Activated CD8-positive, alpha-beta T cell treated with anti-CD3 and anti-CD28 coated beads, Interleukin-2, amount 10 ng/mL, durations not matched to agents 7 days and 5 days (primary cell): Measurements from ENCODE around the gene P2RY11. TPM values are rescaled to one million over a fixed set of nuclear protein-coding genes. Genes with fewer than 3 reads are reported as not detected.

Source experiments
- ATAC-seq: fragments of 150-1000 bp; cut with Tn5 transposase; one replicate; pipeline ENCODE4 v1.10.0; 2021; ENCODE audit warnings: moderate library complexity
- CTCF ChIA-PET: fragments of 350-600 bp; sonication (Branson Sonifier 250); formaldehyde crosslinking; loops from one replicate; lab custom pipeline; 2021; ENCODE audit warnings: antibody characterized with exemption; lab: Charles Lee
- POLR2A ChIA-PET: fragments of 350-600 bp; sonication (Branson Sonifier 250); formaldehyde crosslinking; loops from one replicate; lab custom pipeline; 2021; ENCODE audit warnings: antibody characterized with exemption; lab: Charles Lee
- DNase-seq: peaks from one replicate; pipeline ENCODE4 v3.0.0-alpha.2; 2020
- H3K27ac Mint-ChIP-seq: one replicate; pipeline ENCODE4 v1.8.0; 2021; ENCODE audit warnings: mild to moderate bottlenecking, mixed read lengths
- H3K27me3 Mint-ChIP-seq: one replicate; pipeline ENCODE4 v1.8.0; 2021; ENCODE audit warnings: low read depth, mixed read lengths
- H3K36me3 Mint-ChIP-seq: one replicate; pipeline ENCODE4 v1.8.0; 2021; ENCODE audit warnings: low read depth, mixed read lengths
- H3K4me1 Mint-ChIP-seq: one replicate; pipeline ENCODE4 v1.8.0; 2021; ENCODE audit warnings: low read depth, mixed read lengths
- H3K4me3 Mint-ChIP-seq: one replicate; pipeline ENCODE4 v1.8.0; 2021; ENCODE audit warnings: mild to moderate bottlenecking, mixed read lengths
- H3K9me3 Mint-ChIP-seq: one replicate; pipeline ENCODE4 v1.8.0; 2022; ENCODE audit warnings: mixed read lengths; ENCODE audit not compliant: insufficient read depth
- total RNA-seq, 2 experiments: library from RNA; stranded (reverse); gene quantifications; one replicate each; pipeline ENCODE4 v1.2.3, GENCODE V29; 2021

The P2RY11 gene
- total RNA-seq, 2 experiments from 2014 or later: 50.4 to 53.6 TPM

DNA sequence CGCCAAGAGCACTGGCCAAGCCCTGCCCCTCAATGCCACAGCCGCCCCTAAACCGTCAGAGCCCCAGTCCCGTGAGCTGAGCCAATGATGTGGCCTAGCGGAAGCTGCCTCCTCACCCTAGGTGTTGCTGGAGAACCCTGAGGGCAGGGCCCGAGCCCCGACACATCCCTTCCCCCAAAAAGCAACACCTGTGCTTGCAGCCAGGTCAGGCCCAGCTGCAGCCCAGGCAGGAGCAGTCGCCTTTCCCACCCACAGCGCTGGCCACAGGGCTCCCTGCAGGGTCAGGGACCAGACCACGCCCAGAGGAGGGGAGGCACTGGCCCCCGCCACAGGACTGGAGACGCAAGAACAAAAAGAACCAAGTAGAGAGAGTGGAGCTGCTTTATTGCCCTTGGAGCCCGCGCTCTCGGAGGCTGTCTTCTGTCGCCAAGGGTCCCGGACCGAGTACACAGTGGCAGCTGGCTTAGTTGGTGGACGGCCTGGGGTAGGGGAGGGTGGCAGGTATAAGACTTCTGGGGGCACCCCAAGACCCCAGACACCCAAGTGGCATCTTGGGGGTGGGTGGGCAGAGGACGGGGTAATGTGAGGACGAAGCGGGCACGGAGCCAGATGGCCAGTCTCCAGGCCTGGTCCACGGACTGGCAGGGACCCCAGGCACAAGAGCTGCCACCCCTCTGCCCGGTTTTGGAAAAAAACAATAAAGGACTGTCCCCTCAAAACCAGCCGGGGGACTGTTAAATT lies 3.3 kb downstream of the P2RY11 start:
- H3K4me3 Mint-ChIP-seq: no peak overlapping the region
- peaks cover 63% of the 10 kb centered on the region for H3K36me3 Mint-ChIP-seq
- no peaks in the 10 kb centered on the region for H3K9me3 Mint-ChIP-seq
- no peak for ATAC-seq
- POLR2A ChIA-PET: interaction anchor here (3.1 to 9.8 kb wide), 2 partner anchors 11 to 18 kb away, joined by 14 to 92 read pairs; partner anchors contain the start of genes ANGPTL6 and PPAN
- no peaks in the 10 kb centered on the region for H3K27me3 Mint-ChIP-seq
- H3K27ac Mint-ChIP-seq: no peak overlapping the region
- no peak for DNase-seq
- CTCF ChIA-PET: interaction anchor here (1.3 to 11.3 kb wide), 2 partner anchors 16 to 136 kb away, joined by 4 to 135 read pairs; no protein-coding TSS in a partner anchor
- peaks cover 62% of the 10 kb centered on the region for H3K4me1 Mint-ChIP-seq

DNA sequence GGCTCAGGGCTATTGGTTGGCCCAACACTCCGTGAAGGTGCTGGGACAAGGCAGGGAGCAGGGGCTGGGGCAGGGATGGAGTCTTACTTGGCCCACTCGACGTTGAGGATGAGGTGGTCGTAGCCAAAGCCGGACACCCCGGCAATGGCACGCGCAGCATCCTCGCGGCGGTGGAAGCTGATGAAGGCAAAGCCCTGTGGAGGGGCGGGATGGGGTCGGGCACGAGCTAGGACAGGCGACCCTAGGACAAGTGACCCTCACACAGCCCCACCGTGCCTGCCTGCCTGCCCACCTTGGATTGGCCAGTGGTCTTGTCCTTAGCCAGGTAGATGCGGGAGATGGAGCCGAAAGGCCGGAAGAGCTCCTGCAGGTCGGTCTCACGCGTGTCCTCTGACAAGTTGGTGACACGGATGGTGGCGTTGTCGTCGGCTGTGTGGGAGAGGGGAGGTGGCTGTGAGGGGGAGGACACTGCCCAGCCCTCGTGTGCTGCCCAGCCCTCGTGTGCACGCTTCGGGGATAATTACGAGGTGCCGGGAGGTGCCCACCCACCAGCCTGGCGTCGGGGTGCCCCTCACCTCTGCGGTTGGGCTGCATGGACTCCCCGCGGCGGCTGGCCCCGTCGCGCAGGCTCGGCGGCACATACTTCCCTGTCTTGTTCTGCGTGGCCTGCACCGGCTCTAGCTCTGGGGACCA lies 4.0 kb downstream of the P2RY11 start:
- ChIA-PET CTCF (interaction anchor here (1.0 to 1.3 kb wide), 2 partner anchors 16 to 135 kb away, joined by 3 to 4 read pairs; no protein-coding TSS in a partner anchor), POLR2A (interaction anchor here (1.1 to 9.8 kb wide), 4 partner anchors 11 to 79 kb away, joined by 3 to 92 read pairs (median 8); partner anchors contain the start of genes ANGPTL6 and PPAN)
- Mint-ChIP-seq H3K4me3 (no peak overlapping the region), H3K4me1 (peaks cover 58% of the 10 kb centered on the region), H3K27me3 (no peaks in the 10 kb centered on the region), H3K36me3 (peaks cover 58% of the 10 kb centered on the region), H3K9me3 (no peaks in the 10 kb centered on the region), H3K27ac (peak overlapping the region; percentile 69)
- DNase-seq: no peak
- no peak for ATAC-seq

DNA sequence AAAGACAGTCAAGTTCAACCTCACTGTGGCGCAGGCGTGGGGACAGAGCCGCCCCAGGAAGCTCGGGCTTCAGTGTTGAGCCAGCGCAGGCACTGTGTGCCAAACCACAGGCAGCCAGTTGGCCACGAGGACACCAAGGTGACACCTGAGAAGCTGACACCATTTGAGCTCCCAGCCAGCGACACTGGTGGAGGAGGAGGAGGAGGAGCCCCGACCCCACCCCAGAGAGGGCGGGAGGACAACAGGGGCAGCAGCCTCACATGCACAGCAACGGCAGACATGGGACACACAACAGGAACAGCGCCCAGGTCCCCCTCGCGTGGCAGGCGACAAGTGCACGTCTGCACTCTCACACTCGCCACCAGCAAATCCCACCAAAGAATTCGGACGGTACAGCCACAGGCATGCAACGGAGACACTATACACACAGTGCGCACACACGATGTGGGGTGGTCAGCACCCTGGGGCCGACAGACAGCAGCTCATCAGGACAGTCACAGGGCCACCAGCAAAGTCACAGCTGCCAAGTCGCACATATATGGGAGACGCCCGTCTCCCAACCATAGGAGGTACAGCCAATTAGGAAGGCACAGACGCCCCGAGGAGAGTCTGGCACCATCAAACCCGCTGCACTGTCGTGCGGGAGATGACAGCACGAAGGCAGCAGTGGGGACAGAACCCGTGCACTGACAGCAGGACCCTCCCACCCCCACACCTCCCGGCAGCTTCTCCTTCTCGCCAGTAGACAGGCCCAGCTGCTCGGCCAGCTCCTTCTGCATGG lies 4.8 kb downstream of the P2RY11 start:
- DNase-seq (no peak), ATAC-seq (no peak)
- no peaks in the 10 kb centered on the region for H3K27me3 Mint-ChIP-seq
- H3K36me3 Mint-ChIP-seq: peaks cover 52% of the 10 kb centered on the region
- no peaks in the 10 kb centered on the region for H3K9me3 Mint-ChIP-seq
- H3K27ac Mint-ChIP-seq: peak overlapping the region; percentile 69
- POLR2A ChIA-PET: interaction anchor here (1.1 to 9.8 kb wide), 4 partner anchors 12 to 78 kb away, joined by 3 to 92 read pairs (median 4); partner anchors contain the start of genes ANGPTL6 and PPAN
- peaks cover 52% of the 10 kb centered on the region for H3K4me1 Mint-ChIP-seq
- CTCF ChIA-PET: interaction anchor here (1.0 kb wide), 1 partner anchor 17 kb away, joined by 3 read pairs; no protein-coding TSS in a partner anchor
- H3K4me3 Mint-ChIP-seq: no peak overlapping the region

DNA sequence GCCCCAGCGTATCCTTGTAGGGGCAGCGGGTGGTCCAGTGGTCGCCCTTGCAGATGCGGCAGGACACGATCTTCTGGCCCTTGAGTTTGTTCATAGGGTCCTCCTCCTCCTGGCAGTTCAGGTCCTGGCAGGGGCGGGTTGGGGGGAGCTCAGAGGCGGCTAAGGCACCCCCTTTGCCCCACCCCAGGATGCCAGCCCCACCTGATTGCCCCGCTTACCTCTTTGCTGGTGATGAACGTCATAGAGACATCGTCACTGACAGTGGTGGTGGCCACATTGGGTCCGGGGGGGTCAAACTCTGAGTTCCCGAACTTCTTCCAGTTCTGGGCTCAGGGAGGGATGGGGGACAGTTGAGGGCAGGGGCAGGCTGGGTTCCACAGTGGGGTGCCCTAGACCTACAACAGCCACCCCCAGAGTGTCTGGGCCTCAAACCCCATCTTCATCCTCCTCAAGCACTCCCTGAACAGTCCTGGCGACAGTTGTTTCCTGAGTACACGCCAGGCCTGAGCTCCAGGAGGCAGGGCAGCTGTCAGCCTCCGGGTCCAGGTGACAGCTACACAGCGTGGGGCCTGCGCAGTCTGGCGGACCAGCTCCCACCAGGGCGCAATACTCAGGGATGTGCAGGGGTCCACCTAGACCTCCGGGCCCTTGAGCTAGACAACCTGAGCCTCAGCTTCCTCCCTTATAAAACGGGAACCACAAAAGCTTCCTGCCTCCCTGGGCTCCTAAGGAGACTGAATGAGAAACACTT lies 5.5 kb downstream of the P2RY11 start:
- Mint-ChIP-seq H3K4me1 (peaks cover 44% of the 10 kb centered on the region), H3K4me3 (peak overlapping the region; percentile 12), H3K36me3 (peaks cover 48% of the 10 kb centered on the region), H3K27ac (no peak overlapping the region), H3K9me3 (no peaks in the 10 kb centered on the region), H3K27me3 (no peaks in the 10 kb centered on the region)
- ChIA-PET POLR2A (interaction anchor here (0.8 to 9.8 kb wide), 3 partner anchors 13 to 26 kb away, joined by 3 to 92 read pairs (median 6); partner anchors contain the start of genes ANGPTL6 and PPAN), CTCF (interaction anchor here (0.9 to 1.7 kb wide), 3 partner anchors 18 to 185 kb away, joined by 3 to 8 read pairs (median 8); no protein-coding TSS in a partner anchor)
- ATAC-seq (no peak), DNase-seq (no peak)

GRCh38 chr19:10118960-10119359 lies 7.5 kb downstream of the P2RY11 start:
- ATAC-seq (peak; percentile 3), DNase-seq (no peak)
- CTCF ChIA-PET: interaction anchor here (1.0 to 2.9 kb wide), 4 partner anchors 11 to 131 kb away, joined by 3 to 11 read pairs (median 6); partner anchors contain the start of gene PPAN
- peaks cover 27% of the 10 kb centered on the region for H3K4me1 Mint-ChIP-seq
- H3K27ac Mint-ChIP-seq: peak overlapping the region; percentile 91
- no peaks in the 10 kb centered on the region for H3K9me3 Mint-ChIP-seq
- POLR2A ChIA-PET: interaction anchor here (0.9 to 9.8 kb wide), 2 partner anchors 9 to 15 kb away, joined by 7 to 92 read pairs; partner anchors contain the start of genes ANGPTL6 and PPAN
- H3K36me3 Mint-ChIP-seq: peaks cover 35% of the 10 kb centered on the region
- peak overlapping the region; percentile 95 for H3K4me3 Mint-ChIP-seq
- no peaks in the 10 kb centered on the region for H3K27me3 Mint-ChIP-seq

GRCh38 chr19:10120538-10121189 lies 9.2 kb downstream of the P2RY11 start:
- ATAC-seq: no peak
- H3K4me3 Mint-ChIP-seq: no peak overlapping the region
- peaks cover 26% of the 10 kb centered on the region for H3K36me3 Mint-ChIP-seq
- no peaks in the 10 kb centered on the region for H3K27me3 Mint-ChIP-seq
- ChIA-PET CTCF (interaction anchor here (1.2 to 2.9 kb wide), 7 partner anchors 9 to 129 kb away, joined by 4 to 11 read pairs (median 5); partner anchors contain the start of gene PPAN), POLR2A (interaction anchor here (9.8 kb wide), 1 partner anchor 16 kb away, joined by 92 read pairs; the partner anchor contains the start of genes ANGPTL6 and PPAN)
- no peak for DNase-seq
- H3K9me3 Mint-ChIP-seq: no peaks in the 10 kb centered on the region
- no peak overlapping the region for H3K27ac Mint-ChIP-seq
- H3K4me1 Mint-ChIP-seq: peaks cover 27% of the 10 kb centered on the region

GRCh38 chr19:10122045-10122444 lies 10.6 kb downstream of the P2RY11 start:
- Mint-ChIP-seq H3K36me3 (peaks cover 18% of the 10 kb centered on the region), H3K27me3 (no peaks in the 10 kb centered on the region), H3K4me1 (peaks cover 15% of the 10 kb centered on the region), H3K9me3 (no peaks in the 10 kb centered on the region), H3K27ac (no peak overlapping the region), H3K4me3 (no peak overlapping the region)
- no peak for ATAC-seq
- no peak for DNase-seq
- POLR2A ChIA-PET: no interaction called here
- CTCF ChIA-PET: interaction anchor here (0.9 to 1.8 kb wide), 3 partner anchors 11 to 21 kb away, joined by 3 to 5 read pairs (median 3); no protein-coding TSS in a partner anchor

DNA sequence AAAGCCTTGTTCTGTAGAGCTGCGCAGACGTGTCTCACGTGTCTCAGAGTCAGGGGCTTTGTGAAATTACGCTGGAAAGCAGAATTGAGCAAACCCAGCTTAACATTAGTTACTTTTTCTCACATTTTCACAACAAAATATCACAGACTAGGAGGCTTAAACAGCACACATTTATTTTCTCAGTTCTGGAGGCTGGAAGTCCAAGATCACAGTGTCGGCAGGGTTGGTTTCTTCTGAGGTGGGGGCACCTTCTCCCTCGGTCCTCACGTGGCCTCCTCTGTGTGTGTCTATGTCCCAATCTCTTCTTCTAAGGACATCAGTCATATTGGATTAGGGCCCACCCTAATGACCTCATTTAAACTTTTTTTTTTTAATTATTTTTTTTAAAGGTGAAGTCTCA lies 12.9 kb downstream of the P2RY11 start:
- ChIA-PET CTCF (no interaction called here), POLR2A (interaction anchor here (0.7 kb wide), 1 partner anchor 9 kb away, joined by 3 read pairs; no protein-coding TSS in a partner anchor)
- DNase-seq (no peak), ATAC-seq (no peak)
- Mint-ChIP-seq H3K27ac (peak overlapping the region; percentile 30), H3K27me3 (no peaks in the 10 kb centered on the region), H3K4me3 (no peak overlapping the region), H3K9me3 (no peaks in the 10 kb centered on the region), H3K4me1 (peaks cover 3% of the 10 kb centered on the region), H3K36me3 (peaks cover 16% of the 10 kb centered on the region)

DNA sequence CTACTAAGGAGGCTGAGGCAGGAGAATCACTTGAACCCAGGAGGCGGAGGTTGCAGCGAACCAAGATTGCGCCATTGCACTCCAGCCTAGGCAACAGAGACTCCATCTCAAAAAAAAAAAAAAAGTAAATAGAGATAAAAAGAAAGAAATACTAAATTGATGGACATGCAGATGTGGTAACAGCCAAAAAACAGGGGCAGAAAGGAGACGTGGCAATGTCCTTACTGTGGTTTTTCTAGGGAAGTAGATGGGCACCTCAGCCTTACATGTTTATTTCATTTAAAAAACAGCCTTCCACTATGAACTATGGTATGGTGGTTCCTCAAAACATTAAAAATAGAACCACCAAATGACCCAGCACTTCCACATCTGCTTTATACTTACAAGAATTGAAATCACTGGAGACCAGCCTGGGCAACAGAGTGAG lies 14.7 kb downstream of the P2RY11 start:
- no peaks in the 10 kb centered on the region for H3K9me3 Mint-ChIP-seq
- no peak overlapping the region for H3K27ac Mint-ChIP-seq
- peaks cover 24% of the 10 kb centered on the region for H3K36me3 Mint-ChIP-seq
- no peaks in the 10 kb centered on the region for H3K27me3 Mint-ChIP-seq
- DNase-seq: no peak
- ChIA-PET POLR2A (interaction anchor here (0.5 to 0.6 kb wide), 3 partner anchors 29 to 46 kb away, joined by 3 read pairs; no protein-coding TSS in a partner anchor), CTCF (interaction anchor here (1.2 kb wide), 1 partner anchor 132 kb away, joined by 3 read pairs; no protein-coding TSS in a partner anchor)
- no peak overlapping the region for H3K4me3 Mint-ChIP-seq
- ATAC-seq: no peak
- H3K4me1 Mint-ChIP-seq: no peaks in the 10 kb centered on the region
